Activated naive CD8-positive, alpha-beta T cell treated with anti-CD3 and anti-CD28 coated beads, Interleukin-2, amount 50 U/mL, for 24 hours (primary cell): Measurements from ENCODE around the gene UGT3A2.
"Not testable (repeated sequence)": the region's sequence is repeated elsewhere in the genome, so short reads cannot be mapped to it uniquely, and the experiment has no call there.

ENCODE experiments used
- ATAC-seq: fragments of 150-1000 bp; cut with Tn5 transposase; one replicate; pipeline ENCODE4 v1.10.0; 2021
- DNase-seq: peaks from one replicate; pipeline ENCODE4 v3.0.0; 2021
- H3K27ac Mint-ChIP-seq: one replicate; pipeline ENCODE4 v1.8.0; 2021; ENCODE audit warnings: mild to moderate bottlenecking, mixed read lengths
- H3K27me3 Mint-ChIP-seq: one replicate; pipeline ENCODE4 v1.8.0; 2021; ENCODE audit warnings: mixed read lengths
- H3K36me3 Mint-ChIP-seq: one replicate; pipeline ENCODE4 v1.8.0; 2021; ENCODE audit warnings: low read depth, mixed read lengths
- H3K4me1 Mint-ChIP-seq: one replicate; pipeline ENCODE4 v1.8.0; 2021; ENCODE audit warnings: mixed read lengths
- H3K4me3 Mint-ChIP-seq: one replicate; pipeline ENCODE4 v1.8.0; 2021; ENCODE audit warnings: mild to moderate bottlenecking, moderate library complexity, mixed read lengths
- H3K9me3 Mint-ChIP-seq: one replicate; pipeline ENCODE4 v1.8.0; 2021; ENCODE audit warnings: mixed read lengths

UGT3A2 gene

GRCh38 chr5:36034536-36035134 is 32.0 kb downstream of the UGT3A2 start:
- not testable (repeated sequence) for H3K9me3 Mint-ChIP-seq, H3K4me3 Mint-ChIP-seq, H3K27ac Mint-ChIP-seq, H3K27me3 Mint-ChIP-seq, ATAC-seq, H3K36me3 Mint-ChIP-seq, DNase-seq, H3K4me1 Mint-ChIP-seq

- no peaks in the 10 kb centered on the region for H3K36me3 Mint-ChIP-seq
- H3K27me3 Mint-ChIP-seq, result no peaks in the 10 kb centered on the region
- DNase-seq (no peak), ATAC-seq (no peak)
- H3K4me1 Mint-ChIP-seq, result no peaks in the 10 kb centered on the region
- no peak overlapping the region for H3K27ac Mint-ChIP-seq
- no peaks in the 10 kb centered on the region for H3K9me3 Mint-ChIP-seq
- no peak overlapping the region for H3K4me3 Mint-ChIP-seq
Observed at GRCh38 chr5:36033486-36033885, 33.2 kb downstream of the UGT3A2 start.

- H3K4me1 Mint-ChIP-seq, result no peaks in the 10 kb centered on the region
- no peak for DNase-seq
- H3K27ac Mint-ChIP-seq, result no peak overlapping the region
- no peak overlapping the region for H3K4me3 Mint-ChIP-seq
- H3K9me3 Mint-ChIP-seq, result no peaks in the 10 kb centered on the region
- H3K36me3 Mint-ChIP-seq, result no peaks in the 10 kb centered on the region
- ATAC-seq, result no peak
- H3K27me3 Mint-ChIP-seq, result peaks cover under 1% of the 10 kb centered on the region
Observed at GRCh38 chr5:36033047-36033446, 33.6 kb downstream of the UGT3A2 start.

- Mint-ChIP-seq H3K4me3 (no peak overlapping the region), H3K27me3 (peaks cover 1% of the 10 kb centered on the region), H3K4me1 (no peaks in the 10 kb centered on the region), H3K9me3 (no peaks in the 10 kb centered on the region), H3K36me3 (no peaks in the 10 kb centered on the region), H3K27ac (no peak overlapping the region)
- ATAC-seq (no peak), DNase-seq (no peak)
Observed at GRCh38 chr5:36031223-36031622, 35.5 kb downstream of the UGT3A2 start.

GRCh38 chr5:36029914-36030313 is 36.8 kb downstream of the UGT3A2 start:
- H3K4me1 Mint-ChIP-seq, result no peaks in the 10 kb centered on the region
- H3K9me3 Mint-ChIP-seq, result peaks cover 6% of the 10 kb centered on the region
- H3K4me3 Mint-ChIP-seq, result no peak overlapping the region
- H3K36me3 Mint-ChIP-seq, result no peaks in the 10 kb centered on the region
- DNase-seq (no peak), ATAC-seq (no peak)
- H3K27me3 Mint-ChIP-seq, result peaks cover 1% of the 10 kb centered on the region
- H3K27ac Mint-ChIP-seq, result no peak overlapping the region

GRCh38 chr5:36028816-36029465 is 37.7 kb downstream of the UGT3A2 start:
- H3K27ac Mint-ChIP-seq, result no peak overlapping the region
- no peaks in the 10 kb centered on the region for H3K4me1 Mint-ChIP-seq
- no peaks in the 10 kb centered on the region for H3K36me3 Mint-ChIP-seq
- DNase-seq (no peak), ATAC-seq (no peak)
- peaks cover 15% of the 10 kb centered on the region for H3K9me3 Mint-ChIP-seq
- H3K4me3 Mint-ChIP-seq, result no peak overlapping the region
- peaks cover 6% of the 10 kb centered on the region for H3K27me3 Mint-ChIP-seq

- DNase-seq (no peak), ATAC-seq (no peak)
- Mint-ChIP-seq H3K4me1 (no peaks in the 10 kb centered on the region), H3K9me3 (peaks cover 16% of the 10 kb centered on the region), H3K27me3 (peaks cover 6% of the 10 kb centered on the region), H3K27ac (no peak overlapping the region), H3K4me3 (no peak overlapping the region), H3K36me3 (no peaks in the 10 kb centered on the region)
Observed at GRCh38 chr5:36027711-36028110, 39.0 kb downstream of the UGT3A2 start.

GRCh38 chr5:36026706-36027465 is 39.8 kb downstream of the UGT3A2 start:
- ATAC-seq (no peak), DNase-seq (no peak)
- Mint-ChIP-seq H3K9me3 (peaks cover 16% of the 10 kb centered on the region), H3K27ac (no peak overlapping the region), H3K36me3 (no peaks in the 10 kb centered on the region), H3K4me1 (no peaks in the 10 kb centered on the region), H3K27me3 (peaks cover 6% of the 10 kb centered on the region), H3K4me3 (no peak overlapping the region)

- H3K4me1 Mint-ChIP-seq, H3K27me3 Mint-ChIP-seq, ATAC-seq, DNase-seq, H3K36me3 Mint-ChIP-seq, H3K27ac Mint-ChIP-seq, H3K4me3 Mint-ChIP-seq: not testable (repeated sequence)
- peaks cover 16% of the 10 kb centered on the region for H3K9me3 Mint-ChIP-seq
Observed at GRCh38 chr5:36022246-36022645, 44.4 kb downstream of the UGT3A2 start.

- not testable (repeated sequence) for H3K36me3 Mint-ChIP-seq, H3K27me3 Mint-ChIP-seq, H3K4me1 Mint-ChIP-seq, H3K27ac Mint-ChIP-seq, DNase-seq, H3K4me3 Mint-ChIP-seq, ATAC-seq
- peaks cover 22% of the 10 kb centered on the region for H3K9me3 Mint-ChIP-seq
Observed at GRCh38 chr5:36019584-36019983, 47.1 kb downstream of the UGT3A2 start.

- Mint-ChIP-seq H3K4me1 (no peaks in the 10 kb centered on the region), H3K27ac (no peak overlapping the region), H3K9me3 (peaks cover 31% of the 10 kb centered on the region), H3K27me3 (no peaks in the 10 kb centered on the region), H3K4me3 (no peak overlapping the region), H3K36me3 (peaks cover 2% of the 10 kb centered on the region)
- DNase-seq, result no peak
- ATAC-seq, result no peak
Observed at GRCh38 chr5:36017622-36018021, 49.1 kb downstream of the UGT3A2 start.

GRCh38 chr5:36017004-36017403 is 49.7 kb downstream of the UGT3A2 start:
- H3K36me3 Mint-ChIP-seq, result peaks cover 2% of the 10 kb centered on the region
- peaks cover 38% of the 10 kb centered on the region for H3K9me3 Mint-ChIP-seq
- H3K4me3 Mint-ChIP-seq, result no peak overlapping the region
- H3K27me3 Mint-ChIP-seq, result no peaks in the 10 kb centered on the region
- DNase-seq (no peak), ATAC-seq (no peak)
- no peak overlapping the region for H3K27ac Mint-ChIP-seq
- H3K4me1 Mint-ChIP-seq, result no peaks in the 10 kb centered on the region

GRCh38 chr5:36013182-36013581 is 53.5 kb downstream of the UGT3A2 start:
- no peaks in the 10 kb centered on the region for H3K27me3 Mint-ChIP-seq
- H3K27ac Mint-ChIP-seq, result no peak overlapping the region
- H3K4me3 Mint-ChIP-seq, result no peak overlapping the region
- ATAC-seq (no peak), DNase-seq (no peak)
- H3K9me3 Mint-ChIP-seq, result peaks cover 47% of the 10 kb centered on the region
- H3K36me3 Mint-ChIP-seq, result peaks cover 2% of the 10 kb centered on the region
- no peaks in the 10 kb centered on the region for H3K4me1 Mint-ChIP-seq

- Mint-ChIP-seq H3K36me3 (peaks cover 2% of the 10 kb centered on the region), H3K4me3 (no peak overlapping the region), H3K9me3 (peaks cover 35% of the 10 kb centered on the region), H3K4me1 (no peaks in the 10 kb centered on the region), H3K27me3 (no peaks in the 10 kb centered on the region), H3K27ac (no peak overlapping the region)
- no peak for DNase-seq
- ATAC-seq, result no peak
Observed at GRCh38 chr5:36009698-36010097, 57.0 kb downstream of the UGT3A2 start.

GRCh38 chr5:36007366-36007765 is 59.3 kb downstream of the UGT3A2 start:
- ATAC-seq, result no peak
- peaks cover 6% of the 10 kb centered on the region for H3K27me3 Mint-ChIP-seq

More at GRCh38 chr5:36007366-36007765, 59.3 kb downstream of the UGT3A2 start:
- Mint-ChIP-seq H3K4me3 (no peak overlapping the region), H3K36me3 (no peaks in the 10 kb centered on the region), H3K27ac (no peak overlapping the region), H3K9me3 (peaks cover 19% of the 10 kb centered on the region), H3K4me1 (no peaks in the 10 kb centered on the region)
- DNase-seq, result no peak
